Medulla oblongata (tissue), 1 donor: ENCODE data around the gene CFAP298.
"Not testable (repeated sequence)": the region's sequence is repeated elsewhere in the genome, so short reads cannot be mapped to it uniquely, and the experiment has no call there.

Experiments used
- DNase-seq: peaks from one replicate; pipeline ENCODE4 v3.0.0-alpha.2; 2015; ENCODE audit errors: extremely low spot score

The CFAP298 gene

GRCh38 chr21:32566741-32567389, 45.3 kb downstream of the CFAP298 start:
- no peak for DNase-seq

GRCh38 chr21:32565856-32566465, 46.2 kb downstream of the CFAP298 start:
- no peak for DNase-seq

- no peak for DNase-seq
These were observed 49.3 kb downstream of the CFAP298 start for GRCh38 chr21:32562915-32563314.

GRCh38 chr21:32562426-32562825, 49.8 kb downstream of the CFAP298 start:
- DNase-seq, result peak; percentile 19

GRCh38 chr21:32561476-32561875, 50.7 kb downstream of the CFAP298 start:
- not testable (repeated sequence) for DNase-seq

- no peak for DNase-seq
These were observed 51.3 kb downstream of the CFAP298 start for GRCh38 chr21:32560896-32561295.

GRCh38 chr21:32559006-32559610, 53.1 kb downstream of the CFAP298 start:
- no peak for DNase-seq

GRCh38 chr21:32558106-32558505, 54.1 kb downstream of the CFAP298 start:
- no peak for DNase-seq

GRCh38 chr21:32554832-32555638, 57.1 kb downstream of the CFAP298 start:
- DNase-seq, result no peak

GRCh38 chr21:32549886-32550285, 62.3 kb downstream of the CFAP298 start:
- DNase-seq, result no peak

- no peak for DNase-seq
These were observed 62.7 kb downstream of the CFAP298 start for GRCh38 chr21:32549440-32549839.
